GM12878 (cell line): ENCODE data around the gene C10orf71. TPM values are rescaled to one million over a fixed set of nuclear protein-coding genes. Genes with fewer than 3 reads are reported as not detected.

ENCODE experiments used
- ATAC-seq: fragments of 200-7000 bp; cut with Tn5 transposase; 3 replicates; pipeline ENCODE4 v1.9.1; 2020; ENCODE audit warnings: mild to moderate bottlenecking, moderate library complexity
- BruUV-seq: library from RNA; stranded (reverse); fragments of 400-500 nt; replicated peaks from 2 replicates; lab custom pipeline; 2021; lab: Mats Ljungman, UMichigan
- CTCF ChIA-PET: fragments of 300-600 bp; sonication (Branson Sonifier 250); formaldehyde crosslinking; extraction: SDS; loops from one replicate; lab custom pipeline; 2021; ENCODE audit warnings: inconsistent platforms; lab: Yijun Ruan, JAX
- POLR2A ChIA-PET: fragments of 350-600 bp; formaldehyde crosslinking; extraction: SDS; loops from one replicate; lab custom pipeline; 2021; ENCODE audit warnings: inconsistent platforms; lab: Charles Lee
- RAD21 ChIA-PET: fragments of 300-600 bp; sonication (Branson Sonifier 250); formaldehyde crosslinking; loops from one replicate; lab custom pipeline; 2023; ENCODE audit warnings: antibody characterized with exemption; ENCODE audit not compliant: unreplicated experiment; lab: Charles Lee
- SMC1A ChIA-PET: fragments of 300-600 bp; sonication (Branson Sonifier 250); formaldehyde crosslinking; loops from one replicate; lab custom pipeline; 2023; ENCODE audit not compliant: unreplicated experiment, uncharacterized antibody; lab: Charles Lee
- DNase-seq: peaks from one replicate; pipeline ENCODE4 v3.0.0-alpha.2; 2011; ENCODE audit warnings: low read depth, low spot score
- FAIRE-seq: peaks from 3 replicates; lab custom pipeline; 2011; peaks lifted over from hg19 to GRCh38; lab: Jason Lieb, UNC
- H2AFZ ChIP-seq: 2 replicates; pipeline ENCODE4 v1.6.0; 2011; ENCODE audit warnings: low read depth, low read length, control low read depth; ENCODE audit not compliant: control insufficient read depth
- H3K27ac ChIP-seq: 2 replicates; pipeline ENCODE4 v1.5.1; 2011; ENCODE audit warnings: control low read depth; ENCODE audit not compliant: control insufficient read depth, insufficient read depth
- H3K27me3 ChIP-seq, 2 experiments: replicated peaks in 1 of 2; 2 replicates each; pipeline versions ENCODE4 v1.6.0 to v1.6.1; 2011; ENCODE audit warnings: low read length in 1 of 2; ENCODE audit not compliant: control insufficient read depth in 2 of 2, insufficient read depth in 2 of 2
- H3K36me3 ChIP-seq, 2 experiments: 2 replicates each; pipeline ENCODE4 v1.5.1; 2011; ENCODE audit warnings: low read length in 1 of 2; ENCODE audit not compliant: control insufficient read depth in 2 of 2, insufficient read depth in 2 of 2
- H3K4me1 ChIP-seq: 2 replicates; pipeline ENCODE4 v1.6.1; 2011; ENCODE audit warnings: mild to moderate bottlenecking, low read length, moderate library complexity, mixed read lengths; ENCODE audit not compliant: control insufficient read depth, insufficient read depth
- H3K4me2 ChIP-seq: 2 replicates; pipeline ENCODE4 v1.6.0; 2011; ENCODE audit warnings: control low read depth; ENCODE audit not compliant: control insufficient read depth, insufficient read depth
- H3K4me3 ChIP-seq: fragments of 200-600 bp; sonication (generic); 2 replicates; pipeline ENCODE4 v1.5.1; 2016
- H3K79me2 ChIP-seq: 2 replicates; pipeline ENCODE4 v1.6.0; 2011; ENCODE audit warnings: low read length; ENCODE audit not compliant: control insufficient read depth, insufficient read depth
- H3K9ac ChIP-seq: 2 replicates; pipeline ENCODE4 v1.8.0; 2011; ENCODE audit warnings: low read length, control low read depth, mixed read lengths; ENCODE audit not compliant: control insufficient read depth, insufficient read depth
- H3K9me3 ChIP-seq: replicated peaks from 3 replicates; pipeline ENCODE4 v1.5.1; 2011; ENCODE audit warnings: mild to moderate bottlenecking, low read length; ENCODE audit not compliant: control insufficient read depth, insufficient read depth
- H4K20me1 ChIP-seq: 2 replicates; pipeline ENCODE4 v1.6.0; 2011; ENCODE audit not compliant: control insufficient read depth, insufficient read depth
- BHLHE40 ChIP-seq, 2 experiments: fragments of 450-650 bp in 1 of 2; IDR thresholded peaks; 2 replicates each; pipeline ENCODE4 v1.6.1; 2011 to 2017; ENCODE audit warnings: low read depth in 2 of 2, borderline replicate concordance in 1 of 2, improper control_type of control experiment in 1 of 2, low read length in 1 of 2, mild to moderate bottlenecking in 1 of 2
- CEBPB ChIP-seq, 2 experiments: fragments of 150-350 bp in 1 of 2; IDR thresholded peaks; 2 replicates each; pipeline ENCODE4 v1.6.1; 2012 to 2014; ENCODE audit warnings: low read depth in 2 of 2, low read length in 2 of 2, borderline replicate concordance in 1 of 2, inconsistent platforms in 1 of 2
- HDGF ChIP-seq: fragments of 450-650 bp; IDR thresholded peaks from 2 replicates; pipeline ENCODE4 v1.6.1; 2016; ENCODE audit warnings: antibody characterized with exemption
- IRF4 ChIP-seq: IDR thresholded peaks from 2 replicates; pipeline ENCODE4 v1.6.1; 2011; ENCODE audit warnings: low read depth, low read length
- SMARCA5 ChIP-seq: fragments of 450-650 bp; IDR thresholded peaks from 2 replicates; pipeline ENCODE4 v1.6.1; 2017; ENCODE audit warnings: mild to moderate bottlenecking
- USF1 ChIP-seq: IDR thresholded peaks from 2 replicates; pipeline ENCODE4 v1.6.1; 2011; ENCODE audit warnings: borderline replicate concordance, low read depth, mild to moderate bottlenecking, moderate library complexity, mixed read lengths, low read length; ENCODE audit not compliant: insufficient read depth; ENCODE audit errors: extremely low read length
- WRNIP1 ChIP-seq: IDR thresholded peaks from 2 replicates; pipeline ENCODE4 v1.6.1; 2011; ENCODE audit warnings: low read depth, low read length, improper control_type of control experiment, borderline replicate concordance
- ZBTB11 ChIP-seq: fragments of 450-650 bp; formaldehyde crosslinking; IDR thresholded peaks from 2 replicates; pipeline ENCODE4 v1.5.0; 2022; ENCODE audit warnings: mild to moderate bottlenecking, missing genetic modification characterization
- ZBTB40 ChIP-seq: fragments of 450-650 bp; IDR thresholded peaks from 2 replicates; pipeline ENCODE4 v1.6.1; 2016; ENCODE audit warnings: mild to moderate bottlenecking, moderate library complexity, borderline replicate concordance
- ZNF24 ChIP-seq: fragments of 450-650 bp; IDR thresholded peaks from 2 replicates; pipeline ENCODE4 v1.6.1; 2017; ENCODE audit warnings: antibody characterized with exemption, mild to moderate bottlenecking
- WGBS: methylation state at CpG from one replicate; pipeline ENCODE4 v1.1.6; 2016; ENCODE audit warnings: low lambda C conversion rate; ENCODE audit not compliant: insufficient replicate concordance, insufficient coverage; ENCODE audit errors: missing lambda C conversion rate; 5-methylcytosine and 5-hydroxymethylcytosine counted together
- in situ Hi-C: fragments of 300-500 bp; cut with MboI; formaldehyde crosslinking; loops from 9 replicates; pipeline ENCODE4 v1.14.3; 2018; ENCODE audit warnings: mixed read lengths
- intact Hi-C: fragments of 100-400 bp; cut with micrococcal nuclease; formaldehyde crosslinking; loops from one replicate; pipeline ENCODE4 v1.14.2; 2022; ENCODE audit not compliant: unreplicated experiment
- polyA plus RNA-seq, 11 experiments: library from polyadenylated mRNA; depleted of rRNA in 4 of 11; unstranded in 6 of 11; stranded (reverse) in 5 of 11; fragments of >200 nt; fragmentation: Nextera tagmentation in 4 of 11; fragmentation: Illumina TruSeq in 1 of 11; extraction: Ambion mirVana in 4 of 11; extraction: Trizol in 1 of 11; gene quantifications; 1 replicate in 1 of 11; 2 replicates in 10 of 11; pipeline versions ENCODE4 v1.2.1 to v1.2.3, GENCODE V29; 2011 to 2016; ENCODE audit warnings: inconsistent platforms in 2 of 11, missing spikeins in 2 of 11, low read depth in 1 of 11
- total RNA-seq, 4 experiments: library from RNA; depleted of rRNA in 3 of 4; stranded (reverse); fragments of >200 nt in 3 of 4; fragmentation: Illumina TruSeq in 1 of 4; extraction: Trizol in 1 of 4; gene quantifications; 2 replicates each; pipeline versions ENCODE4 v1.2.1 to v1.2.3, GENCODE V29; 2013 to 2021

Gene C10orf71
- total and polyA plus RNA-seq, 10 of the 15 experiments (the other 5 are each of a cell fraction or from before 2014, with no cell fraction given) = not detected

GRCh38 chr10:49325131-49325915 lies 26.4 kb downstream of the C10orf71 start:
- Histone ChIP-seq H3K4me2 (no peak overlapping the region), H2AFZ (no peak overlapping the region), H3K4me3 (no peak overlapping the region), H3K9me3 (no peaks in the 10 kb centered on the region), H3K27ac (no peak overlapping the region), H3K4me1 (no peaks in the 10 kb centered on the region)
- ChIA-PET RAD21 (interaction anchor here (1.0 kb wide), 1 partner anchor 38 kb away, joined by 3 read pairs; no protein-coding TSS in a partner anchor), POLR2A (no interaction called here)
- in situ Hi-C loops (no loop called here), intact Hi-C loops (no loop called here)
- WGBS = 22% methylated on average over 20 of the region's 20 CpGs
- no TSS peak for BruUV-seq
- no peak for FAIRE-seq
- no peak for TF ChIP-seq ZBTB11
- TF ChIP-seq ZNF24 = no peak
- no peak for TF ChIP-seq ZBTB40
- no peak for TF ChIP-seq BHLHE40 (IDR thresholded peaks at IDR 0.05; ENCODE audit: borderline replicate concordance in 1 of 2, low read depth in 2 of 2, low read length in 1 of 2)
- TF ChIP-seq USF1 = no peak
- no peak for TF ChIP-seq SMARCA5
- TF ChIP-seq IRF4 = no peak
- TF ChIP-seq HDGF = no peak
- TF ChIP-seq WRNIP1 = no peak
- no peak for TF ChIP-seq CEBPB (IDR thresholded peaks at IDR 0.05; ENCODE audit: borderline replicate concordance in 1 of 2, low read depth in 2 of 2, low read length in 2 of 2)
- TF ChIP-seq, all 136 proteins: peak for 0
- Histone ChIP-seq H3K9ac (no peak overlapping the region), H3K36me3 (no peaks in the 10 kb centered on the region), H3K27me3 (peaks cover 2 to 7% of the 10 kb centered on the region in 2 experiments; a peak in 3 of 4 replicates), H4K20me1 (no peaks in the 10 kb centered on the region; the same call in 1 of the 2 replicates), H3K79me2 (no peaks in the 10 kb centered on the region)
- CTCF ChIA-PET = interaction anchor here (1.5 to 1.9 kb wide), 2 partner anchors 82 to 187 kb away, joined by 4 read pairs; no protein-coding TSS in a partner anchor
- DNase-seq = no peak
- SMC1A ChIA-PET = interaction anchor here (1.4 kb wide), 1 partner anchor 51 kb away, joined by 3 read pairs; no protein-coding TSS in a partner anchor
- no peak for ATAC-seq
